ENCODE measurements around the gene VPREB1.
"Not testable (repeated sequence)": the region's sequence is repeated elsewhere in the genome, so short reads cannot be mapped to it uniquely, and the experiment has no call there.

Gene VPREB1

DNA sequence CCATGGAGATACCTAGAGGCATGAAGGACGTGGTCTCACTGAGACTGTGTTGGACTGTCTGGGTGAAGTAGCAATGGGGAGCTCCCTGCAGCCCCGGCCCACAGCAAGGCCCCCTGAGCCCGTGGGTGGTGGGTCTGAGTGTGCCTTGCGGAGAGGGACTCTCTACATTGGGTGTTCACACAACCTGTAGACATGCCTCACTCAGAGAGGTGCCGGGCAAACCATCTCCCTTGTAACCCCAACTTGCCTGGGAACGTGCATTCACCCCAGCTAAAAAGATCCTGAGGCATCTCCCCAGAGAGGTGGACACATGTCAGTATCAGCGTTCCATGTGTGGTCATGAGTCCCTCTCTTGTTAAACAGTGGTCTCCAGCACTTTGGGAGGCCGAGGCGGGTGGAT, 2.1 kb downstream of the VPREB1 start:
- DNase-seq = no peak

DNA sequence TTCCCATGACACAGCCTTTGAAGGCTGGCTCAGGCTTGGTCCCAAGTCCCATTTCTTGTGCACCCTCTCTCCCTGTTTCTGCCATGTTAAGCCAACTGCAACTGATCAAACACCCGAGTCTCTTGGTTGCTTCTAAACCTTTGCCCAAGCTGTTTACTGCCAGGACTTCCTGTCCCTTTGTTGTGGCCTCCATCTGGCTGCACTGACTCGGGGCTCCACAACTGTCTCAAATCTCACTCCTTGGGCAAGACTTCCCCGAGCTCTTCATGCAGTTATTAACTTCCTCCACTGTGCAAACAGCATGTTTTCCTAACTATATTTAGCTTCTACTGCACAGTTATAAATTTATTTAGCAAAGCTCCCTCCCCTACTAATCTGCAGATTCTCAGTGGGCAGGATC, 4.3 kb downstream of the VPREB1 start:
- no peak for DNase-seq

DNA sequence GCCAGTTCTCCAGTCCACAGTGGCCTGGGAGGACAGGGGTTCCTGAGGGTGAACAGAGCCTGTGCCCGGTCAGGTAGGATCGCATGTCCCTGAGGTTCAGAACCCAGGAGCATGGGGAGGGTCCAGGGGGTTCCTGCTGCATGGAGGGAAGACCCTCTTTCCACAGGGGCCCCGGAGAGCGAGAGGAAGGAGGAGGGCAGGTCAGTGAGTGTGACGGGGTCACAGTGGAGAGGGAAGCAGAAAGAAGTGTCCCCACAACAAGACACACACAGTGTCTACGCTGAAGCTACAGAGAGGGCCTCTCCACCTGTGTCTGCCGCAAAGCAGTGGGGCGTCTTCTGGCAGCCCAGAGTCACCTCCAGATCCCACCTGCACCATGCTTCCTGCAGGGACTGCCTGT, 6.1 kb downstream of the VPREB1 start:
- not testable (repeated sequence) for DNase-seq

DNA sequence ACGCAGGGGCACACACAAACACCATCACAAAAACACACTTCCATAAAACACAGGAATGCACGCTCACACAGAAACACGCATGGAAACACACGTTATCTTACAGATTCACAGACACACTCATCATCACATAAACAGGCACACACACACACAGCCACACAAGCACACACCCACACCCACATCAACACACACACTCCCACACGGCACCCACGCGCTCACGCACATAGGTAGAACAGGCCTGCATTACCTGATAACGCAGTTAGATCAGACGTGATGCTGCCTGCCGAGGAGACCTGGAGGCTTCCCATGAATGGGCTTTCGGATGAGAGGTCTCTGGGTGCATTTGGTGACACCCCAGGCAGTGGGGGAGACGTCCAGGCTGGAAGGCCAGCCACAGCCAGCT, 11.5 kb downstream of the VPREB1 start:
- DNase-seq = not testable (repeated sequence)

DNA sequence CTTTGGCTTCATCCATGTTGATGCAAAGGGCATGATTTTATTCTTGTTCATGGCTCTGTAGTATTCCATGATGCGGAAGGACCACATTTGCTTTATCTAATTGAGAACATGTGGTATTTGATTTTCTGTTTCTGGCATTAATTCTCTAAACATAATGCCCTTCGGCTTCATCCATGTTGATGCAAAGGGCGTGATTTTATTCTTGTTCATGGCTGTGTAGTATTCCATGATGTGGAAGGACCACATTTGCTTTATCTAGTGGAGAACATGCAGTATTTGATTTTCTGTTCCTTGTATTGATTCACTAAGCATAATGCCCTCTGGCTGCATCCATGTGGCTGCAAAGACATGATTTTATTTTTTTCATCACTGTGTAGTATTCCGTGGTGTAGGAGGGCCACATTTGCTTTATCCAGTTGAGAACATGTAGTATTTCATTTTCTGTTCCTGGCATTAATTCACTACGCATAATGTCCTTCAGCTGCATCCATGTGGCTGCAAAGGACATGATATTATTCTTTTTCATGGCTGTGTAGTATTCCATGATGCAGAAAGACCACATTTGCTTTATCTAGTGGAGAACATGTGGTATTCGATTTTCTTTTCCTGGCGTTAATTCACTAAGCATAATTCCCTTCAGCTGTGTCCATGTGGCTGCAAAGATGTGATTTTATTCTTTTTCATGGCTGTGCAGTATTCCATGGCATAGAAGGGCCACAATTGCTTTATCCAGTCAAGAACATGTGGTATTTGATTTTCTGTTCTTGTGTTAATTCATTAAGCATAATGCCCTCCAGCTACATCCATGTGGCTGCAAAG, 14.2 kb downstream of the VPREB1 start:
- not testable (repeated sequence) for DNase-seq

DNA sequence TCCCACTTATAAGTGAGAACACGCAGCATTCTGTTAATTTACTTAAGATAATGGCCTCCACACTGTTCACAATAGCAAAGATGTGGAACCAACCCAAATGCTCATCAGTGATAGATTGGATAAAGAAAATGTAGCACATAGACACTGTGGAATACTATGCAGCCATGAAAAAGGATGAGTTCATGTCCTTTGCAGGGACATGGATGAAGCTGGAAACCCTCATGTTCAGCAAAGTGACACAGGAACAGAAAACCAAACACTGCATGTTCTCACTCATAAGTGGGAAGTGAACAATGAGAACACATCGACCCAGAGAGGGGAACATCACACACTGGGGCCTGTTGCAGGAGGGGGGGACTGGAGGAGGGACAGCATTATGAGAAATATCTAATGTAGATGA, 15.6 kb downstream of the VPREB1 start:
- not testable (repeated sequence) for DNase-seq

DNA sequence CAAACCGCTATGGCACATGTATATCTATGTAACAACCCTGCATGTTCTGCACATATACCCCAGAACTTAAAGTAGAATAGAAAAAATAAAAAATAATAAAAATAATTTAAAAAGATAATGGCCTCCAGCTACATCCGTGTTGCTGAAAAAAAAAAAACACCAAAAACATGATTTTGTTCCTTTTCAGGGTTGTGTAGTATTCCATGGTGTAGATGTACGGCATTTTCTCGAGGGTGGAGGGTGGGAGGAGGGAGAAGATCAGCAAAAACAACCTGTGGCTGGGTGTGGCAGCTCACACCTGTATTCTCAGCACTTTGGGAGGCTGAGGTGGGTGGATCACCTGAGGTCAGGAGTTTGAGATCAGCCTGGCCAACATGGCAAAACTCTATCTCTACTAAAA, 16.0 kb downstream of the VPREB1 start:
- not testable (repeated sequence) for DNase-seq

DNA sequence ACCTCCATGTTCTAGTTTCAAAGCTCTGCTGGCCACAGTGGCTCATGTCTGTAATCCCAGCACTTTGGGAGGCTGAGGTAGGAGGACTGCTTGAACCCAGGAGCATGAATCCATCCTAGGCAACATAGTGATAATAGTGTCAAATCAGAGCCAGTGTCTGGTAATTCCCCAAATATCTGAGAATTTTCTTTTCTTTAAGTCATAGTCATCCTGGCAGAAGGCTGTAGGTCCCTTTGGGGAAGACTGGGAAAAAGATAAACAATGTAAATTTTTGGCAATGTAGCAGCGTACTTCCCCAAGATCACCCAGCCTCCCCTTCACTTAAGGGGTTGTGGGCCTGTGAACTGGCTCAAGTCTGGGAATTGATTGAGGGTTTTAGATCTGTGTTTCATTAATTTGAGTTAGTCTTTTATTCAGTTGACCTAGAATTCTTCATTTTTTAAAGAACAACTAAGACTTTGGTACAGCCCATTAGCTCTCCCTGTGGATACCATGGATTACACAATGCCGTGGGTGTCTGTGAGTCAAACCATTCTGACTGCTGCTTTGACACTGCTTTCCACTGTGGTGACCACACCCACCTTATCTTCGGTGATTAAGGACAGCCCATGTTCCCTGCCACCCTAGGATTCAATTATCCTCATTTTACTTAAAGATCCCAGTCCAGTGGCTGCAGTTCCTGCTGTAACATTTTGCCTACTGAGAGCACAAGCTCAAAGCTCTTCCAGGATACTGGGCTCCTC, 17.9 kb downstream of the VPREB1 start:
- not testable (repeated sequence) for DNase-seq

DNA sequence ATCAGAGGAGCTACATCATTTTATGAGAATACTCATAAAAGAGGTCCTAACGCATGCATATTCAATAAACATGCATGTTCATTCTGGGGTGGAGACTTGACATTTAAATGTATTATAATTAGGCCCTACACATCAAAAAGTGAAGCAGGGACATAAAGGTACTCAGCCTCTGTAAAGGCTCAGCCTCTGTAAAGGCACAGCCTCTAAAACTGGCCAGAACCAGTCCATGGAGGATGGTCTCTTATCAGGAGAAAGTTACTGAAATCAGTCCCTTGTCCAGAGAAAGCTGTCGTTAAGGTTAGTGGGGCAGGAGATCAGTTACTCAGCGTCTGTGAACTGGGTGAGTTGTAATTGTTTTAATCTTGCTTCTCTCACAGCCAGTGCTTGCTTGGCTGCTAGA, 19.2 kb downstream of the VPREB1 start:
- DNase-seq = not testable (repeated sequence)

DNA sequence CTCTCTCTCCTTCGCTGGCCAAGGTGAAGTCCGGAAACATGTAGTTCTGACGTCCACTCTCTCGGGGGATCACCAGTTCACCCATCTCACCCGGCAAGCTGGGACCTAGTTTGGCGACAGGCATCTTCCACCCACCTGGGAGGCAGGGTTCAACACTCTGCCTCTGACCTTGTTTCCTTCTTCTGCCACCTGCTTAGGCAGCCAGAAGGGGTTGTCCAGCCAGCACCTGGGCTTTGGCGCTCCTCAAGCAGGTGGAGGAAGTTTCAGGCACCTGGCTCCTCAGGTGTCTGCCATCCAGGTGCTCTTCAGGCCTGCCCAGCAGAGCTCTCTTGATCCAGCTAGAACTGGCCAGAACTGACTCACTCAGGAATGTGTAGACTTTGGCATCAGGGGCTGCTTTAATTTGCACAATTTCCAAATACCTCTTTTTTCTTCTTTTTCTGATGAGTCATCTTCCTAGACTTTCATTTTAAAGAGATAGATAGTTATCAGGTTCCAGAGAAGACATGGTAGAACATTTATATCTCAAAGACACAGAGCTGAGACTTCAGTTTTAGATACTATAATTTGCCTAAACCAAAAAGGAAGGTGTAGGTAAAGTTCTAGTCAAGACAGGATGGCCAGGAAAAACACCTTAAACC, 25.6 kb downstream of the VPREB1 start:
- DNase-seq = not testable (repeated sequence)

DNA sequence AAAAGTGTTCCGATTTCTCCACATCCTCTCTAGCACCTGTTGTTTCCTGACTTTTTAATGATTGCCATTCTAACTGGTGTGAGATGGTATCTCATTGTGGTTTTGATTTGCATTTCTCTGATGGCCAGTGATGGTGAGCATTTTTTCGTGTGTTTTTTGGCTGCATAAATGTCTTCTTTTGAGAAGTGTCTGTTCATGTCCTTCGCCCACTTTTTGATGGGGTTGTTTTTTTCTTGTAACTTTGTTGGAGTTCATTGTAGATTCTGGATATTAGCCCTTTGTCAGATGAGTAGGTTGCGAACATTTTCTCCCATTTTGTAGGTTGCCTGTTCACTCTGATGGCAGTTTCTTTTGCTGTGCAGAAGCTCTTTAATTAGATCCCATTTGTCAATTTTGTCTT, 32.8 kb downstream of the VPREB1 start:
- DNase-seq = not testable (repeated sequence)

DNA sequence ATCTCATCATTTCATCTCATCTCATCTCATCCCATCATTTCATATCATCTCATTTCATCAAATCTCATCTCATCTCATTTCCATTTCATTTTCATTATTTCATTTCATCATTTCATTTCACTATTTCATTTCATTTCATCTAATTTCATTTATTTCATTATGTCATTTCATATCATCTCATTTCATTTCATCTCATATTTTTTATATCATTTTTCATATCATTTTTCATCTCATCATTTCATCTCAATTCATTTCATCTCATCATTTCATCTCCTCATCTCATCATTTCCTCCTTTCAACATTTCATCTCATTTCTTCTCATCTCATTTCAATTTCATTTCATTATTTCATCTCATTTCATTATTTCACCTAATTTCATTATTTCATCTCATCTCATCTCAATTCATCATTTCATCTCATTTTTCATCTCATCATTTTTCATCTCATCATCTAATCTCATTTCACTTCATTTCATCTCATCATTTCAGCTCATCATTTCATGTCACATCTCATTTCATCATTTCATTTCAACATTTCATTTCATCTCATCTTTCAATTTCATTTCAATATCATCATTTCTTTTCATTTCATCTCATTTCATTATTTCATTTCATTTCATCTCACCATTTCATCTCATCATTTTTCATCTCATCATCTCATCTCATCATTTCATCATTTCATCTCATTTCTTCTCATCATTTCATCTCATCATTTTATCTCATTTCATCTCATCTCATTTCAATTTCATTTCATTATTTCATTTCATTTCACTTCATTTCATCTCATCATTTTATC, 40.6 kb downstream of the VPREB1 start:
- DNase-seq = not testable (repeated sequence)

DNA sequence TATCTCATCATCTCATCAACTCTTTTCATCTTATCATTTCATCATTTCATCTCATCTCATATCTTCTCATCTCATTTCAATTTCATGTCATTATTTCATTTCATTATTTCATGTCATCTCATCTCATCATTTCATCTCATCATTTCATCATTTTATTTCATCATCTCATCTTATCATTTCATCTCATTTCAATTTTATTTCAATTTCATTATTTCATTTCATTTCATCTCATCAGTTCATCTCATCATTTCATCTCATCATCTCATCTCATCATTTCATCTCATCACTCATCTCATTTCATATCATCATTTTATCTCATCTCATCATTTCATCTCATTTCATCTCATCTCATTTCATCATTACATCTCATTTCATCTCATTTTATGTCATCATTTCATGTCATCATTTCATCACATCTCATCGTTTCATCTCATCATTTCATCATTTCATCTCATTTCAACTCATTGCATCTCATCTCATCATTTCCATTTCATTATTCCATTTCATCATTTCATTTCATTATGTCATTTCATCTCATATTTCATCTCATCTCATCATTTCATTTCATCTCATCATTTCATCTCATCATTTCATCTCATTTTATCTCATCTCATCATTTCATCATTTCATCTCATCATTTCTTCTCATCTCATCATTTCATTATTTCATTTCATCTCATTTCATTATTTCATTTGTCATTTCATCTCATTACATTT, 42.0 kb downstream of the VPREB1 start:
- not testable (repeated sequence) for DNase-seq

DNA sequence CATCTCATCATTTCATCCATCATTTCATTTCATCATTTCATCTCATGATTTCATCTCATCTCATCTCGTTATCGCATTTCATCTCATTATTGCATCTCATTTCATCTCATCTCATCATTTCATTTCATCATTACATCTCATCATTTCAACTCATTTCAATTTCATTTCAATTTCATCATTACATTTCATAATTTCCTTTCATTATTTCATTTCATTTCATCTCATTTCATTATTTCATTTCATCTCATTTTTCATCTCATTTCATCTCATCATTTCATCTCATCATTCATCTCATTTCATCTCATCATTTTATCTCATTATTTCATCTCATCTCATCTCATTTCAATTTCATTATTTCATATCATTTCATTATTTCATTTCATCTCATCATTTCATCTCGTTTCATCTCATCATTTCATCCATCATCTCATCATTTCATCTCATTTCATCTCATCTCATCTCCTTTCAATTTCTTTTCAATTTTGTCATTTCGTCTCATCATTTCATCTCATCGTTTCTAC, 42.6 kb downstream of the VPREB1 start:
- DNase-seq = not testable (repeated sequence)

DNA sequence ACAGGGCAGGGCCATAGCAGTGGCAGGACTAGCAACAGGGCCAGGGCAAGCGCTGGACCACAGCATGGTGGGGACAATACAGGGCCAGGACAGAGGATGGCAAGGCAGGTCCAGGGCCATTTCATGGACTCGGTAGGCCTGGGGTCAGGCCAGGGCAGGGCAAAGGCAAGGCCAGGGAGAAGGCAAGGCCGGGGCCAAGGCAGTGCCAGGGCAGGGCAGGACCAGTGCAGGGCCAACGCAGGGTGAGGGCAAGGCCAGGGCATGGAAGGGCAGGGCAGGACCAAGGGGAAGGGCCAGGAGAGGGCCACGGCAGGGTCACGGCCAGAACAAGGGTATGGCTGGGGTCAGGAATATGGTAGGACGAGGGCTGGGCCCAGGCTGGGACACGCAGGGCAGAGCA, 45.1 kb downstream of the VPREB1 start:
- DNase-seq = not testable (repeated sequence)

DNA sequence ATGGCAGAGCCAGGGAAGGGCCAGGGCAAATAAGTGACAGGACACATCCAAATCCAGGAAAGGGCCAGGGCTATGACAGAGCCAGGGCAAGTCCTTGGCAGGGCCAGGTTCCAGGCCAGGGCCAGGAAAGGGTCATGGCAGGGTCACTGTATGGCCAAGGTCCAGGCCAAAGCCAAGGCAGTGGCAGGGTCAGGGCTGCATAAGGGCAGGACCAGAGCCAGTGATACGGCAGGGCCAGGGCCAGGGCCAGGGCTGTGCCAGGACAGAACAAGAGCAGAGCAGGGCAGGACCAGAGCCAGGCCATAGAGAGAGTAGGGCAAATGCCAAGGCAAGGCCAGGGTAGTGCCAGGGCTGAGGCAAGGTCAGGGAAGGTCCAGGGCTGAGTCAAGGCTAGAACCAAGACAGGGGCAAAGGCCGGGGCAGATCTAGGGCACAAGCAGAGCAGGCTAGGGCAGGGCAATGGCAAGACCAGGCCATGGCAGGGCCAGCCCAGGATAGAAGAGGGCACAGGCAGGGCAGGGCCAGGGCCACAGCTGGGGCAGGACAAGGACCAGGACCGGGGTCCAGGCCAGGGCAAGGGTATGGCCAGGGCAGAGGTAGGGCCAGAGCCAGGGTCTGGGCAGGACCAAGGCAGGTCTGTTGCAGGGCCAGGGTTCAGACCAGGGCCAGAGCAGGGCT, 46.7 kb downstream of the VPREB1 start:
- not testable (repeated sequence) for DNase-seq

DNA sequence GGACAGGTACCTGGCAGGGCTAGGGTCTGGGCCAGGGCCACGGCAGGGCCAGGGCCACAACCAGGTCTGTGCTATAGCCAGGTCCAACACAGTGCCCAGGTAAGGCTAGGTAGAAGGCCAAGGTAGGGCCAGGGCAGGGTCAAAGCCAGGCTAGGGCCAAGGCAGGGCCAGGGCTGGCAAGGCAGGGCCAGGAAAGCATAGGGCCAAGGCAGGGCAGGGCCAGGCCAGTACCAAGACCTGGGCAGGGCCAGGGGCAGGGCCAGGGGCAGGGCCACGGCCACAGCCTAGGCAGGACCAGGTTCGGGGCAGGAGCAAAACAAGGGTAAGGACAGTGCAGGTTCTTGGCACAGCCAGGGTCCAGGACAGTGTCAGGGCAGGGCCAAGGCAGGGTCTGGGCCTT, 48.1 kb downstream of the VPREB1 start:
- not testable (repeated sequence) for DNase-seq

DNA sequence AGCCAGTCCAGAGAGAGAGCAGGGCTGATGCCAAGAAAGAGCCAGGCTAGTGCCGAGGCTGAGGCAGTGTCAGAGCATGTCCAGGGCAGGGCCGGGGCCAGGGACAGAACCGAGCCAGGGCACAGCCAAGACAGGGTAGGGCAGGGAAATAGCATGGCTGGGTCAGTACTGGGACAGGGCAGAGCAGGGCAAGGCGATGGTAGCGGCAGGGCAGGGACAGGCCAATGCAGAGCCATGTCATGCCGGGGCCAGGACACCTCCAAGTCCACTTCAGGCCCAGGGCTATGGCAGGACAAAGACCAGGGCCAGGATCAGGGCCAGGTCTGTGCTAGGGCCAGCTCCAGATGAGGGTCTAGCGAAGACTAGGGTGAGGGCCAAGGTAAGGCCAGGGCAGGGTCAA, 48.9 kb downstream of the VPREB1 start:
- not testable (repeated sequence) for DNase-seq

DNA sequence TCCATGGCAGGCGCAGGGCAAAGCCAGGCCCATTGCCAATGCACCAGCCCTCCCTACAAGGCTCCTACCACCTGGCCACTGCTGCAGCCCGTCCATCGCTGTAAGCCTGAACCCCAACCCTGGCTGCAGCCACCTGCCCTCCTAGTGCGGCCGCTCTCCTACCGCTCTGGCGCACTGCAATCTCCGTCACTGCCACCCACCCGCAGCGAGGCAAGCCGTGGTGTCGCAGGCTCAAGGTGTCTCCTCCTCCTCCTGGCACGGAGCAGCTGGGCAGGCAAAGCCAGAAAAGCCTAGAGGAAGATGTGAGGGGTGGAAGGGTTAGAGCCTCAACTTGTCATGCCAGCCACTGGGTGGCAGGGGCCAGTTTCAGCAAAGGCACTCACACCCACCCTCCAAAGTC, 50.1 kb downstream of the VPREB1 start:
- DNase-seq = not testable (repeated sequence)
